ENCODE results near the gene VEPH1. TPM values are rescaled to one million over a fixed set of nuclear protein-coding genes. Genes with fewer than 3 reads are reported as not detected.

The VEPH1 gene
- total RNA-seq, 4 donors from 2014 or later, result 0.07 TPM; not detected in 3

GRCh38 chr3:157305392-157305791 lies 197.8 kb downstream of the VEPH1 start:
- no peaks in the 10 kb centered on the region for H3K27me3 ChIP-seq
- no peaks in the 10 kb centered on the region for H3K36me3 ChIP-seq
- no peak for DNase-seq
- no peaks in the 10 kb centered on the region for H3K4me1 ChIP-seq
- no peaks in the 10 kb centered on the region for H3K9me3 ChIP-seq
- in situ Hi-C loops (cut with MboI; ENCODE audit: low sequenced_read_pairs in 4 of 4), result no loop called here
- no peak overlapping the region for H3K4me3 ChIP-seq
- no peak for TF ChIP-seq CTCF (IDR thresholded peaks at IDR 0.05 in 4 of 5, conservative IDR thresholded peaks at IDR 0.05 in 1 of 5)
- no peak for TF ChIP-seq POLR2A (IDR thresholded peaks at IDR 0.05)
- no peak for ATAC-seq
- intact Hi-C loops (cut with DNase I; ENCODE audit: low total_unique reads), result no loop called here
- no peak overlapping the region for H3K27ac ChIP-seq

GRCh38 chr3:157301755-157302154 lies 201.5 kb downstream of the VEPH1 start:
- in situ Hi-C loops (cut with MboI; ENCODE audit: low sequenced_read_pairs in 4 of 4), result no loop called here
- Histone ChIP-seq H3K9me3 (no peaks in the 10 kb centered on the region), H3K36me3 (no peaks in the 10 kb centered on the region), H3K4me1 (no peaks in the 10 kb centered on the region), H3K27me3 (no peaks in the 10 kb centered on the region), H3K27ac (no peak overlapping the region), H3K4me3 (no peak overlapping the region)
- intact Hi-C loops (cut with DNase I; ENCODE audit: low total_unique reads), result no loop called here
- TF ChIP-seq CTCF (IDR thresholded peaks at IDR 0.05 in 4 of 5, conservative IDR thresholded peaks at IDR 0.05 in 1 of 5) (no peak), POLR2A (IDR thresholded peaks at IDR 0.05) (no peak)
- ATAC-seq (no peak), DNase-seq (no peak)

GRCh38 chr3:157300981-157301663 lies 202.1 kb downstream of the VEPH1 start:
- in situ Hi-C loops (cut with MboI; ENCODE audit: low sequenced_read_pairs in 4 of 4), result no loop called here
- intact Hi-C loops (cut with DNase I; ENCODE audit: low total_unique reads), result no loop called here
- Histone ChIP-seq H3K27ac (no peak overlapping the region), H3K4me1 (no peaks in the 10 kb centered on the region), H3K27me3 (no peaks in the 10 kb centered on the region), H3K4me3 (no peak overlapping the region), H3K36me3 (no peaks in the 10 kb centered on the region), H3K9me3 (no peaks in the 10 kb centered on the region)
- ATAC-seq (no peak), DNase-seq (no peak)
- TF ChIP-seq POLR2A (IDR thresholded peaks at IDR 0.05), result no peak
- no peak for TF ChIP-seq CTCF (IDR thresholded peaks at IDR 0.05 in 4 of 5, conservative IDR thresholded peaks at IDR 0.05 in 1 of 5)

- TF ChIP-seq CTCF (IDR thresholded peaks at IDR 0.05 in 4 of 5, conservative IDR thresholded peaks at IDR 0.05 in 1 of 5) (no peak), POLR2A (IDR thresholded peaks at IDR 0.05) (no peak)
- in situ Hi-C loops (cut with MboI; ENCODE audit: low sequenced_read_pairs in 4 of 4) (no loop called here), intact Hi-C loops (cut with DNase I; ENCODE audit: low total_unique reads) (no loop called here)
- no peaks in the 10 kb centered on the region for H3K9me3 ChIP-seq
- H3K27me3 ChIP-seq, result no peaks in the 10 kb centered on the region
- no peaks in the 10 kb centered on the region for H3K4me1 ChIP-seq
- DNase-seq (no peak), ATAC-seq (no peak)
- H3K27ac ChIP-seq, result no peak overlapping the region
- H3K4me3 ChIP-seq, result no peak overlapping the region
- no peaks in the 10 kb centered on the region for H3K36me3 ChIP-seq
Observed at GRCh38 chr3:157300094-157300493, 203.1 kb downstream of the VEPH1 start.

All from gastrocnemius medialis (tissue), 4 donors.